ENCODE measurements around the gene ITPR1. TPM values are rescaled to one million over a fixed set of nuclear protein-coding genes. Genes with fewer than 3 reads are reported as not detected.

Gene ITPR1
- polyA plus RNA-seq, 2 of the 4 experiments (the other 2 are of a cell fraction): 2.8 to 9.6 TPM

- no peak for FAIRE-seq
- WGBS (ENCODE audit: missing lambda C conversion rate): 96% methylated on average over 3 of the region's 3 CpGs
- Histone ChIP-seq H3K9me3 (no peaks in the 10 kb centered on the region), H3K27ac (no peak overlapping the region), H3K4me2 (no peak overlapping the region), H3K4me3 (no peak overlapping the region), H3K4me1 (peaks cover 9% of the 10 kb centered on the region; the same call in 1 of the 3 replicates)
- no peak for ATAC-seq
- ChIA-PET CTCF (no interaction called here), POLR2A (no interaction called here)
- TF ChIP-seq, protein P1, sequence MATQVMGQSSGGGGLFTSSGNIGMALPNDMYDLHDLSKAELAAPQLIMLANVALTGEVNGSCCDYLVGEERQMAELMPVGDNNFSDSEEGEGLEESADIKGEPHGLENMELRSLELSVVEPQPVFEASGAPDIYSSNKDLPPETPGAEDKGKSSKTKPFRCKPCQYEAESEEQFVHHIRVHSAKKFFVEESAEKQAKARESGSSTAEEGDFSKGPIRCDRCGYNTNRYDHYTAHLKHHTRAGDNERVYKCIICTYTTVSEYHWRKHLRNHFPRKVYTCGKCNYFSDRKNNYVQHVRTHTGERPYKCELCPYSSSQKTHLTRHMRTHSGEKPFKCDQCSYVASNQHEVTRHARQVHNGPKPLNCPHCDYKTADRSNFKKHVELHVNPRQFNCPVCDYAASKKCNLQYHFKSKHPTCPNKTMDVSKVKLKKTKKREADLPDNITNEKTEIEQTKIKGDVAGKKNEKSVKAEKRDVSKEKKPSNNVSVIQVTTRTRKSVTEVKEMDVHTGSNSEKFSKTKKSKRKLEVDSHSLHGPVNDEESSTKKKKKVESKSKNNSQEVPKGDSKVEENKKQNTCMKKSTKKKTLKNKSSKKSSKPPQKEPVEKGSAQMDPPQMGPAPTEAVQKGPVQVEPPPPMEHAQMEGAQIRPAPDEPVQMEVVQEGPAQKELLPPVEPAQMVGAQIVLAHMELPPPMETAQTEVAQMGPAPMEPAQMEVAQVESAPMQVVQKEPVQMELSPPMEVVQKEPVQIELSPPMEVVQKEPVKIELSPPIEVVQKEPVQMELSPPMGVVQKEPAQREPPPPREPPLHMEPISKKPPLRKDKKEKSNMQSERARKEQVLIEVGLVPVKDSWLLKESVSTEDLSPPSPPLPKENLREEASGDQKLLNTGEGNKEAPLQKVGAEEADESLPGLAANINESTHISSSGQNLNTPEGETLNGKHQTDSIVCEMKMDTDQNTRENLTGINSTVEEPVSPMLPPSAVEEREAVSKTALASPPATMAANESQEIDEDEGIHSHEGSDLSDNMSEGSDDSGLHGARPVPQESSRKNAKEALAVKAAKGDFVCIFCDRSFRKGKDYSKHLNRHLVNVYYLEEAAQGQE (IDR thresholded peaks at IDR 0.05): no peak
- no peak for TF ChIP-seq NR3C1 (IDR thresholded peaks at IDR 0.05)
- no peak for TF ChIP-seq HEYL (CRISPR knock-in tag; IDR thresholded peaks at IDR 0.05)
- TF ChIP-seq JUNB (IDR thresholded peaks at IDR 0.05): no peak
- TF ChIP-seq EHF (CRISPR knock-in tag; IDR thresholded peaks at IDR 0.05): no peak
- TF ChIP-seq SREBF2 (IDR thresholded peaks at IDR 0.05): no peak
- TF ChIP-seq ZNF302 (CRISPR knock-in tag; IDR thresholded peaks at IDR 0.05): no peak
- no peak for DNase-seq (ENCODE audit: low read depth in 1 of 2, low spot score in 1 of 2)
These were observed 2.3 kb downstream of the ITPR1 start for GRCh38 chr3:4495294-4496086.

DNA sequence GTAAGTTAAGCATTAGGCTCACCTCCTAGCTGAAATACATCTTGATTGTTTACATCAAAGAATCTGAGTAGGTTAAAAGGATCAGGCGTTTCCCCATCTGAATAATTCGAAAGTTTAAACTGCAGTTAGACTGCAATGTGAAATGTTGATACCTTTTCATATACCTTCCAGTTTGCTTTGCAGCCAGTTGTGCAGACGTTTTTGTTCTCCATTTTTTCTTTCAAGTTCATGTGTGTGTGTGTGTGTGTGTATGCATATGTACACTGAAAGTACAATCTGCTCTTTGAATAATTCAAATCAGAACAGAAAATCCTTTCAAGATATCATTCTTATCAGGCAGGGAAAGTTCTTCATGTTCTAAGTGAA lies 2.9 kb downstream of the ITPR1 start:
- 54% methylated on average over 3 of the region's 3 CpGs for WGBS (ENCODE audit: missing lambda C conversion rate)
- no peak overlapping the region for H3K4me3 ChIP-seq
- TF ChIP-seq HDAC2 (IDR thresholded peaks at IDR 0.05) (no peak), KDM1A (IDR thresholded peaks at IDR 0.05; ENCODE audit: low read depth) (no peak), MAFK (IDR thresholded peaks at IDR 0.05; ENCODE audit: partially characterized antibody) (no peak), USF2 (IDR thresholded peaks at IDR 0.05) (no peak), CBX8 (IDR thresholded peaks at IDR 0.05) (no peak), RAD21 (conservative IDR thresholded peaks at IDR 0.05 in 1 of 2, IDR thresholded peaks at IDR 0.05 in 1 of 2) (no peak), CBX2 (IDR thresholded peaks at IDR 0.05; ENCODE audit: borderline replicate concordance, low read depth) (no peak), SREBF2 (IDR thresholded peaks at IDR 0.05) (no peak)
- TF ChIP-seq, protein P2, sequence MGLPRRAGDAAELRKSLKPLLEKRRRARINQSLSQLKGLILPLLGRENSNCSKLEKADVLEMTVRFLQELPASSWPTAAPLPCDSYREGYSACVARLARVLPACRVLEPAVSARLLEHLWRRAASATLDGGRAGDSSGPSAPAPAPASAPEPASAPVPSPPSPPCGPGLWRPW (IDR thresholded peaks at IDR 0.05): no peak
- TF ChIP-seq, protein P3, sequence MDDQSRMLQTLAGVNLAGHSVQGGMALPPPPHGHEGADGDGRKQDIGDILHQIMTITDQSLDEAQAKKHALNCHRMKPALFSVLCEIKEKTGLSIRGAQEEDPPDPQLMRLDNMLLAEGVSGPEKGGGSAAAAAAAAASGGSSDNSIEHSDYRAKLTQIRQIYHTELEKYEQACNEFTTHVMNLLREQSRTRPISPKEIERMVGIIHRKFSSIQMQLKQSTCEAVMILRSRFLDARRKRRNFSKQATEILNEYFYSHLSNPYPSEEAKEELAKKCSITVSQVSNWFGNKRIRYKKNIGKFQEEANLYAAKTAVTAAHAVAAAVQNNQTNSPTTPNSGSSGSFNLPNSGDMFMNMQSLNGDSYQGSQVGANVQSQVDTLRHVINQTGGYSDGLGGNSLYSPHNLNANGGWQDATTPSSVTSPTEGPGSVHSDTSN (IDR thresholded peaks at IDR 0.05): no peak
- DNase-seq (ENCODE audit: low read depth in 1 of 2, low spot score in 1 of 2): no peak
- no peaks in the 10 kb centered on the region for H3K9me3 ChIP-seq
- peaks cover 9% of the 10 kb centered on the region; the same call in 1 of the 3 replicates for H3K4me1 ChIP-seq
- ATAC-seq: no peak
- no peak overlapping the region for H3K27ac ChIP-seq
- ChIA-PET POLR2A (no interaction called here), CTCF (no interaction called here)
- no peak for FAIRE-seq
- H3K4me2 ChIP-seq: no peak overlapping the region

DNA sequence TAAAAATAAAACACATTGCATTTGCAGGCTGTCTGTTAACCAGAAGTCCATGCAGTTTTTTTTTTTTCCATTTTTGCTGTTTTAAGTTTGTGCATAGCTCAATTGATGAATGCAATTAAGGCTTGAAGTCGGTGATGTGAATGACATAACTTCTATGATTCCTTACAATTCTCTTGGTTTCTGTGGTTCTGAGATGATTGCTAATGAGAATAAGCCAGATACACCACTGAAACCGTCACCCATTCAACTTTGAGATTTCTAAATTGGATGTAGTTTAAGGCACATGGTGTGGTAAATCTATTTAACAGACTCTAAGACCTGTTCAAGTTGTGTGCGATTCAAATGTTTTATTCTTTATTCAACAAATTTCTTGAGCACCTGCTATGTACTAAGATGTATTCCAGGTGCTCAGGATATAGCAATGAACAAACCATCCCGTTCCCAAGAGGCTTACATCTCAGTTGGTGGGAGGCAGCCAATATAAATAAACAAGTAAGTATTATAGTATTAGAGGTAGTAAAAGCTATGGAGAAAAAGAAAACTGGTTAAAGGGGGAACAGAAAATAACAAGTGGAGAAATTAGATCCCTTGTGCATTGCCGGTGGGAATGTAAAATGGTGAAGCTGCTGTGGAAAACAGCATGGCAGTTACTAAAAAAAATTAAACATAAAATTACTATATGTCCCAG lies 4.0 kb downstream of the ITPR1 start:
- peaks cover 5% of the 10 kb centered on the region; the same call in 1 of the 3 replicates for H3K4me1 ChIP-seq
- no peak for ATAC-seq
- no peak overlapping the region for H3K27ac ChIP-seq
- ChIA-PET CTCF (no interaction called here), POLR2A (no interaction called here)
- H3K4me2 ChIP-seq: no peak overlapping the region
- H3K4me3 ChIP-seq: no peak overlapping the region
- no peak for DNase-seq (ENCODE audit: low read depth in 1 of 2, low spot score in 1 of 2)
- H3K9me3 ChIP-seq: no peaks in the 10 kb centered on the region
- WGBS (ENCODE audit: missing lambda C conversion rate): 72% methylated on average over 5 of the region's 5 CpGs
- FAIRE-seq: no peak
- no peak for TF ChIP-seq NPAS2 (CRISPR knock-in tag; IDR thresholded peaks at IDR 0.05; ENCODE audit: borderline replicate concordance)
- TF ChIP-seq, protein P4, sequence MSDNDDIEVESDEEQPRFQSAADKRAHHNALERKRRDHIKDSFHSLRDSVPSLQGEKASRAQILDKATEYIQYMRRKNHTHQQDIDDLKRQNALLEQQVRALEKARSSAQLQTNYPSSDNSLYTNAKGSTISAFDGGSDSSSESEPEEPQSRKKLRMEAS (IDR thresholded peaks at IDR 0.05): no peak
- TF ChIP-seq HOXB5 (CRISPR knock-in tag; IDR thresholded peaks at IDR 0.05): no peak
- no peak for TF ChIP-seq ZFP36 (IDR thresholded peaks at IDR 0.05; ENCODE audit: borderline replicate concordance, partially characterized antibody)
- TF ChIP-seq CHD2 (IDR thresholded peaks at IDR 0.05; ENCODE audit: low read length, partially characterized antibody): no peak
- no peak for TF ChIP-seq CBX8 (IDR thresholded peaks at IDR 0.05)
- TF ChIP-seq KDM5A (IDR thresholded peaks at IDR 0.05): no peak
- no peak for TF ChIP-seq EHMT2 (IDR thresholded peaks at IDR 0.05; ENCODE audit: low read depth)
- TF ChIP-seq RAD21 (conservative IDR thresholded peaks at IDR 0.05 in 1 of 2, IDR thresholded peaks at IDR 0.05 in 1 of 2): no peak
- no peak for TF ChIP-seq SMC3 (IDR thresholded peaks at IDR 0.05)
- TF ChIP-seq KDM1A (IDR thresholded peaks at IDR 0.05; ENCODE audit: low read depth): no peak
- TF ChIP-seq, protein P5, sequence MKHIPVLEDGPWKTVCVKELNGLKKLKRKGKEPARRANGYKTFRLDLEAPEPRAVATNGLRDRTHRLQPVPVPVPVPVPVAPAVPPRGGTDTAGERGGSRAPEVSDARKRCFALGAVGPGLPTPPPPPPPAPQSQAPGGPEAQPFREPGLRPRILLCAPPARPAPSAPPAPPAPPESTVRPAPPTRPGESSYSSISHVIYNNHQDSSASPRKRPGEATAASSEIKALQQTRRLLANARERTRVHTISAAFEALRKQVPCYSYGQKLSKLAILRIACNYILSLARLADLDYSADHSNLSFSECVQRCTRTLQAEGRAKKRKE (CRISPR knock-in tag; IDR thresholded peaks at IDR 0.05; ENCODE audit: low read depth): no peak
- TF ChIP-seq JUN (IDR thresholded peaks at IDR 0.05): no peak
- TF ChIP-seq RARB (CRISPR knock-in tag; IDR thresholded peaks at IDR 0.05): no peak
